ENCODE results near the gene EHMT1. TPM values are rescaled to one million over a fixed set of nuclear protein-coding genes. Genes with fewer than 3 reads are reported as not detected.
"Not testable (repeated sequence)": the region's sequence is repeated elsewhere in the genome, so short reads cannot be mapped to it uniquely, and the experiment has no call there.

The EHMT1 gene
- total RNA-seq, 1 donor from 2014 or later: 45.3 TPM

DNA sequence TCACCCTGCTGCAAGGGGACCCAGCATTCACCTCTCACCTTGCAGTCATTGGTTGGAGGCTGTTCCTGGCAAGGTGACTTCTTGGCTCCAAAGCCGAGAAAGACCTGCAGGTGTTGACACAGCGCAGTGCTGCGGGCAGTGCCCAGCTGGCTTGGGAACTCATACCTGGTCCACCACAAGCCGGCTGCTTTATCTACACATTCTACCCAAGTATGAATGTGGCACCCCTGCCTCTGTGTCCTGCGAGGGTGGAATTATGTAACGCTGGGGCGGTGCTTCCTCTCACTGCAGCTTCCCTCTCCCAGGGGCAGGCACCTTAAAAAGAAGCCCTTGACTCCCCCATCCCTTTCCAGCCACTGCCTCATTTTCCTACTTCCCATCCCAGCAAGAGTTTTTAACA lies 26.0 kb upstream of the EHMT1 start:
- H3K36me3 ChIP-seq (ENCODE audit: control insufficient read depth, insufficient read depth, low read length): peaks cover 6% of the 10 kb centered on the region
- FAIRE-seq: no peak
- DNase-seq (ENCODE audit: low read depth): no peak
- no peak overlapping the region for H3K4me3 ChIP-seq (ENCODE audit: low read depth, low read length)
- TF ChIP-seq, protein P1, sequence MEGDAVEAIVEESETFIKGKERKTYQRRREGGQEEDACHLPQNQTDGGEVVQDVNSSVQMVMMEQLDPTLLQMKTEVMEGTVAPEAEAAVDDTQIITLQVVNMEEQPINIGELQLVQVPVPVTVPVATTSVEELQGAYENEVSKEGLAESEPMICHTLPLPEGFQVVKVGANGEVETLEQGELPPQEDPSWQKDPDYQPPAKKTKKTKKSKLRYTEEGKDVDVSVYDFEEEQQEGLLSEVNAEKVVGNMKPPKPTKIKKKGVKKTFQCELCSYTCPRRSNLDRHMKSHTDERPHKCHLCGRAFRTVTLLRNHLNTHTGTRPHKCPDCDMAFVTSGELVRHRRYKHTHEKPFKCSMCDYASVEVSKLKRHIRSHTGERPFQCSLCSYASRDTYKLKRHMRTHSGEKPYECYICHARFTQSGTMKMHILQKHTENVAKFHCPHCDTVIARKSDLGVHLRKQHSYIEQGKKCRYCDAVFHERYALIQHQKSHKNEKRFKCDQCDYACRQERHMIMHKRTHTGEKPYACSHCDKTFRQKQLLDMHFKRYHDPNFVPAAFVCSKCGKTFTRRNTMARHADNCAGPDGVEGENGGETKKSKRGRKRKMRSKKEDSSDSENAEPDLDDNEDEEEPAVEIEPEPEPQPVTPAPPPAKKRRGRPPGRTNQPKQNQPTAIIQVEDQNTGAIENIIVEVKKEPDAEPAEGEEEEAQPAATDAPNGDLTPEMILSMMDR (IDR thresholded peaks at IDR 0.05; ENCODE audit: insufficient read depth, low read length, severe bottlenecking): no peak
- no peaks in the 10 kb centered on the region for H3K27me3 ChIP-seq (ENCODE audit: control insufficient read depth, insufficient read depth, low read length)

GRCh38 chr9:137593176-137593575 lies 25.6 kb upstream of the EHMT1 start:
- DNase-seq (ENCODE audit: low read depth) (no peak), FAIRE-seq (no peak)
- Histone ChIP-seq H3K36me3 (ENCODE audit: control insufficient read depth, insufficient read depth, low read length) (peaks cover 4% of the 10 kb centered on the region), H3K27me3 (ENCODE audit: control insufficient read depth, insufficient read depth, low read length) (no peaks in the 10 kb centered on the region), H3K4me3 (ENCODE audit: low read depth, low read length) (no peak overlapping the region)
- TF ChIP-seq, protein P1 (IDR thresholded peaks at IDR 0.05; ENCODE audit: insufficient read depth, low read length, severe bottlenecking): no peak

DNA sequence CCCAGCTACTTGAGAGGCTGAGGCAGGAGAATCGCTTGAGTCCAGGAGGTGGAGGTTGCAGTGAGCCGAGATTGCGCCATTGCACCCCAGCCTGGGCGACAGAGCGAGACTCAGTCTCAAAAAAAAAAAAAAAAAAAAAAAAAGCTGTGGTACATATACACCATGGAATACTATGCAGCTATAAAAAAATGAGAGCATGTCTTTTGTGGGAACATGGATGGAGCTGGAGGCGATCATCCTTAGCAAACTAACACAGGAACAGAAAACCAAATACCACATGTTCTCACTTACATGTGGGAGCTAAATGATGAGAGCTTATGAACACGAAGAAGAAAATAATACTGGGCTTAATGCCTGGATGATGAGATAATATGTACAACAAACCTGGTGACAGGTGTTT lies 22.2 kb upstream of the EHMT1 start:
- not testable (repeated sequence) for H3K36me3 ChIP-seq (ENCODE audit: control insufficient read depth, insufficient read depth, low read length); DNase-seq (ENCODE audit: low read depth); H3K4me3 ChIP-seq (ENCODE audit: low read depth, low read length); FAIRE-seq; H3K27me3 ChIP-seq (ENCODE audit: control insufficient read depth, insufficient read depth, low read length)

DNA sequence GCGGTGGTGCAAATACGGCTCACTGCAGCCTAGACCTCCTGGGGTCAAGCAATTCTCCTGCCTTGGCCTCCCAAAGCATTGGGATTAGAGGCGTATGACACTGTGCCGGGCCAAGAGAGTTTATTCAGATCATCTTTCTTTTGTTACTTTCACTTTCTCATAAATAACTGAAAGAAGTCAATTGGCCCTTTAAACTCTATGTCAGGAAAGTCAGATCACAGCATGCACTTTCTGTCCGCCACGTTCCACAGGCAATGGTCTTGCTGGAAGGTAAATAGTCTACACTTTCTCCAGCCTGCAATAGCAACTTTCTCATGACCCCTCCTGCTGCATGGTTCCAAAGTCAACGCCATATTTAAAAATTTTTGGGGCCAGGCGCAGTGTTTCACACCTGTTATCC lies 19.9 kb upstream of the EHMT1 start:
- H3K4me3 ChIP-seq (ENCODE audit: low read depth, low read length): no peak overlapping the region
- no peaks in the 10 kb centered on the region for H3K36me3 ChIP-seq (ENCODE audit: control insufficient read depth, insufficient read depth, low read length)
- FAIRE-seq (no peak), DNase-seq (ENCODE audit: low read depth) (no peak)
- H3K27me3 ChIP-seq (ENCODE audit: control insufficient read depth, insufficient read depth, low read length): no peaks in the 10 kb centered on the region
- TF ChIP-seq, protein P1 (IDR thresholded peaks at IDR 0.05; ENCODE audit: insufficient read depth, low read length, severe bottlenecking): no peak

DNA sequence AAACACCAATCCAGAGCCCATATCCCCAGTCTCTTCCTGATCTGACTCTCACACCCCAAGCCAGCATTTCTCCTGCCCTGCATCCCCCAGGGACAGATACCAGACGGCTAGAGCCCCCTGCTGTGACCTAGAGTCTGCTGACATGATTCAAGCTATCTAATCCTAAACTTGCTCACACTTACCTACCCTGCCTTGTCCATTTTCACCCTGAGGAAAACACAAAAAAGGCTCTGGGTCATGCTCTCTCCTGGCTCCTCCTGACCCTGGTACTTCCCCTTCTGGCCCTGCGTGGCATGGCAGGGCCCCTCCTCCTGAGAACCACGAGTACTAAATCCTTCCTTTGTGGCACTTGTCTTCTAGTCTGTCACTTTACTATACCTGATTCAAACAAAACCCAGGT lies 16.1 kb upstream of the EHMT1 start:
- DNase-seq (ENCODE audit: low read depth) (no peak), FAIRE-seq (no peak)
- Histone ChIP-seq H3K36me3 (ENCODE audit: control insufficient read depth, insufficient read depth, low read length) (no peaks in the 10 kb centered on the region), H3K4me3 (ENCODE audit: low read depth, low read length) (no peak overlapping the region), H3K27me3 (ENCODE audit: control insufficient read depth, insufficient read depth, low read length) (no peaks in the 10 kb centered on the region)
- TF ChIP-seq, protein P1 (IDR thresholded peaks at IDR 0.05; ENCODE audit: insufficient read depth, low read length, severe bottlenecking): no peak

DNA sequence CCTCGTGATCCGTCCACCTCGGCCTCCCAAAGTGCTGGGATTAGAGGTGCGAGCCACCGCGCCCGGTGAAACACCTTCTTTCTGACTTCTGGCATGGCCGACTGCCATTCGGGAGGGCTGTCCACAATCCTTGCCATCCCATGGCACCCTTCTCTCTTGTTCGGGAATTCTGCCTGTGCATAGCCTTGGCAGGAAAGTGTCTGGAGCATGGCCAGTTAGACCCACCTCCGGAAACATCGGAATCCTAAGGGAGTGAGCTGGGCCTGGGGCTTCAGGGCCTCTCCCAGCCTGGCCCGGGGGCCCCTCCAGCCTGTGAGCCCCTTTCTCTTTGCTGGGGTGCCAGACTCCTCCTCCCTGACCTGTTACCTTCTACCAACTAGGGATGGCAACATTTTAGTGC lies 14.9 kb upstream of the EHMT1 start:
- Histone ChIP-seq H3K4me3 (ENCODE audit: low read depth, low read length) (no peak overlapping the region), H3K36me3 (ENCODE audit: control insufficient read depth, insufficient read depth, low read length) (peaks cover 7% of the 10 kb centered on the region), H3K27me3 (ENCODE audit: control insufficient read depth, insufficient read depth, low read length) (no peaks in the 10 kb centered on the region)
- DNase-seq (ENCODE audit: low read depth): no peak
- no peak for FAIRE-seq
- TF ChIP-seq, protein P1 (IDR thresholded peaks at IDR 0.05; ENCODE audit: insufficient read depth, low read length, severe bottlenecking): no peak

Data from bronchial epithelial cell (primary cell).